Fibroblast of the aortic adventitia (primary cell): ENCODE results near the gene HYDIN. TPM values are rescaled to one million over a fixed set of nuclear protein-coding genes. Genes with fewer than 3 reads are reported as not detected.

Experiments used
- DNase-seq: peaks from one replicate; pipeline ENCODE4 v3.0.0-alpha.2; 2010; ENCODE audit warnings: low read depth
- H3K4me3 ChIP-seq: 2 replicates; pipeline ENCODE4 v1.5.1; 2011; ENCODE audit warnings: low read depth, mild to moderate bottlenecking, control low read depth, low read length, moderate library complexity
- total RNA-seq: library from RNA; depleted of rRNA; stranded (reverse); fragments of >200 nt; gene quantifications from 2 replicates; pipeline ENCODE4 v1.2.3, GENCODE V29; 2012; ENCODE audit warnings: low replicate concordance
- TF ChIP-seq, protein P1 (sequence below): IDR thresholded peaks from 2 replicates; pipeline ENCODE4 v1.5.1; 2011; ENCODE audit warnings: mild to moderate bottlenecking, low read length, control low read depth, inconsistent platforms; ENCODE audit not compliant: insufficient read depth

HYDIN gene
- total RNA-seq, 1 donor: 1.5 TPM

DNA sequence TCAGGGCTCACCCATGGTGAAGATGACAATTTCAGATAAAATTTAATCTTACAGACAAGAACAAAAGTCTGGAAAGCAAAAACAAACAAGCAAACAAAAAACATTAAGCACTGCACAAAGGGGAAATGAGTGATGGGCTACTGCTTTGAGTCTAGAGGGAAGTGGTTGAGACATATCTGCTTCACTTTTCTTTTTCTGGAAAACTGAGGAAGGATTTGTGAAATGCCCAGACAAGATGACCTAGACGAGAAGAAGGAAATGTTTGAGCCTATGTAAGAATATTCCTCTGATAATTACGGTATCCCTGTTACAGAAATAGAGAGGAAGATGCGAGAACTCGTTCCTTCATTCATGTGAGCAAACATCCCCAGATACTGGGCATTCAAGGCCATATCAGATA, 11.5 kb upstream of the HYDIN start:
- TF ChIP-seq, protein P1, sequence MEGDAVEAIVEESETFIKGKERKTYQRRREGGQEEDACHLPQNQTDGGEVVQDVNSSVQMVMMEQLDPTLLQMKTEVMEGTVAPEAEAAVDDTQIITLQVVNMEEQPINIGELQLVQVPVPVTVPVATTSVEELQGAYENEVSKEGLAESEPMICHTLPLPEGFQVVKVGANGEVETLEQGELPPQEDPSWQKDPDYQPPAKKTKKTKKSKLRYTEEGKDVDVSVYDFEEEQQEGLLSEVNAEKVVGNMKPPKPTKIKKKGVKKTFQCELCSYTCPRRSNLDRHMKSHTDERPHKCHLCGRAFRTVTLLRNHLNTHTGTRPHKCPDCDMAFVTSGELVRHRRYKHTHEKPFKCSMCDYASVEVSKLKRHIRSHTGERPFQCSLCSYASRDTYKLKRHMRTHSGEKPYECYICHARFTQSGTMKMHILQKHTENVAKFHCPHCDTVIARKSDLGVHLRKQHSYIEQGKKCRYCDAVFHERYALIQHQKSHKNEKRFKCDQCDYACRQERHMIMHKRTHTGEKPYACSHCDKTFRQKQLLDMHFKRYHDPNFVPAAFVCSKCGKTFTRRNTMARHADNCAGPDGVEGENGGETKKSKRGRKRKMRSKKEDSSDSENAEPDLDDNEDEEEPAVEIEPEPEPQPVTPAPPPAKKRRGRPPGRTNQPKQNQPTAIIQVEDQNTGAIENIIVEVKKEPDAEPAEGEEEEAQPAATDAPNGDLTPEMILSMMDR: no peak
- no peak overlapping the region for H3K4me3 ChIP-seq
- DNase-seq: no peak

DNA sequence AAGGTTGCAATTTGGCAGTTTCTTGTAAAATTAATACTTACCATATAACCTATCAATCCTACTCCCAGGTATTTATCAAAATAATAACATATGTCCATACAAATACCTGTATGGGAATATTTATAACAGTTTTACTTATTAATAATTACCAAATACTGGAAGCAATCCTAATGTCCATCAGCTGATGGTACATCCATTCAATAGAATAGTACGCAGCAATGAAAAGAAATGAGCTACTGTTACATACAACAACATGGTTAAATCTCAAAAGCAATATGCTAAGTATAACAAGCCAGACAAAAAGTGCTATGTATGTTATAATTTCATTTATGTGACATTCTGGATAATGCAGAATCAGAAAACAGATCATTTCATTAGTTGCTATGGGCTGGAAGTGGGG, 1.2 kb downstream of the HYDIN start:
- no peak overlapping the region for H3K4me3 ChIP-seq
- TF ChIP-seq, protein P1: no peak
- no peak for DNase-seq

DNA sequence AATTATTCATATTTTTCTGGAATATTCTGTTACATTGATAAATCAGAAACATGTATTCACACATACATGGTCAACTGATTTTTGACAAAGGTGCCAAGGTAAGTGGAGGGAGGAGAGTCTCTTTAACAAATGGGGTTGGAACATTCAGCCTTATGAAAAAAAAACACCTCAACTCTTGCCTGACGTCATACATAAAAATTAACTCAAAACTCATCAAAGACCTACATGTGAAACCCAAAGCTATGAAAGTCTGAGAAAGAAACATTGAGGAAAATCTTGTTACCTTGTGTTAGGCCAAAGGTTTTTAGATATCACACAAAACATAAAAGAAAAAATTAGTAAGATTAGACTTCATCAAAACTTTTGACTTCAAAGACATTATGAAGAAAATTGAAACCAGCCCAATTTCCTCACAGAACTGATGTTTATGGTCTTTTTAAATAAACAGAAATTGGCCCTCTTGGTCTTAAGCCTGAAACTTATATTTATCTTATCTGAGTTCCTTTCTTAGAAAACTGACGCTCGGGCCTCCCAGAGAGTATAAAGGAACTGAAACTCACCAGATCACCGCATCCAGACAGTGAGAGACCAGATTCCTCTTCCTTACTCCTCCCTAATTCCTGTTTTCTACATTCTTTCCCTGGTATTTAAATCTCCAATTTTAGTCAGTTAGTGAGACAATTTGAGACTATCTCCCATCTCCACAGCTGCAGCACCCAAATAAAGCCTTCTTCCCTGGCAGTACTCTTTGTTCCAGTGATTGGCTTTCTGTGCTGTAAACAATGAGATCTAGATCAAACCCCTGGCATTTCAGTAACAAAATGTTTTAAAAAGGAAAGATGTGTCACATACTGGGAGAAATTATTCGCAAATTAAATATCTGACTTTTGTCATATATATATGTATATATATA, 4.0 kb downstream of the HYDIN start:
- no peak overlapping the region for H3K4me3 ChIP-seq
- TF ChIP-seq, protein P1: no peak
- DNase-seq: no peak

DNA sequence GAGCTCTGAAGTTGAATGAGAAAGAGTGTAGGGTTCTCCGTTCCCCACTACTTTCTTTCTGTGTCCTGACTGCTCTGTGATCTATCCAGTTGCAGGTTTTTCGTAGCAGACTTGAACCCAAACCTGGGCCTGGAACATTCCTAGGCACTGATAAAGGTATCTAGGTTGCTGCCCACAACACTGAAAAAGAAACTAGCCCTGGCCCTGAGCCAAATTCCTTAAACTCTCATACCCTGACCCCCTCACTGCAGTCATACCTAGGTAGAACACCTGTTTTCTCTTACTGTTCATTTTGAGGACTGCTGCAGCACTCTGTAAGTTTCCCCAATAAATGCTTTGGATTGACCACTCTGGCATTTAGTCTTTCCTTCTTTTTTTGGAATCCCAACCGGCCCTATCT, 5.4 kb downstream of the HYDIN start:
- no peak for DNase-seq
- TF ChIP-seq, protein P1: no peak
- no peak overlapping the region for H3K4me3 ChIP-seq

DNA sequence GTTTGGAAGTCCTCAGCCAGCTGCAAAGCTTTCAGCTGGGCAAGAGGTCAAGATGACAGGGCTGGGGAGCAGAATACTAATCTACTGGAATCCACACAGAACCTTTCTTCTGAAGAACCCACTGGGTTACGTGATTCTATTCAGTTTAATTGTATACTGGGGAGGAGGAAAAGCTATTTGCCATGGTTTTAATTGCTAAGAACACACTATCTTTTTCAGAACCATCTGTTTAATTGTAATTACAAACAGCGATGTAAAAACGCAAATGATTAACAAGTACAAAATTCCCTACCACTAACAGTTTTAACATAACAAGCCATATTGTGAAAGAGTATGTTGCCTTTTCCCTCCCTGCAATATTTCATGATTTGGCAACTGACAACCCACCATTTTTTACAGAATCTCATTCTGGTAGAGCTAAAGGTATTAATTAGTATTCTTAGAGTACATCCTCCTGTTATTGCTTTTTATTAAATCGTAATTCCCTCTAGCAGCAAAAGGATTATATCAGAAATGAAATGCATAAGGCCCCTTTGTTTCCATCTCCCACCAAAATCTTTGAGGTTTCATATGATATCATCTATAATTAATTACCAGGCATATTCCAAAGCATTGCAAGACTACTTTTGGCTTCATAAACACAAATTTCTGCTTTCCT, 12.1 kb downstream of the HYDIN start:
- H3K4me3 ChIP-seq: no peak overlapping the region
- no peak for DNase-seq
- TF ChIP-seq, protein P1: no peak

DNA sequence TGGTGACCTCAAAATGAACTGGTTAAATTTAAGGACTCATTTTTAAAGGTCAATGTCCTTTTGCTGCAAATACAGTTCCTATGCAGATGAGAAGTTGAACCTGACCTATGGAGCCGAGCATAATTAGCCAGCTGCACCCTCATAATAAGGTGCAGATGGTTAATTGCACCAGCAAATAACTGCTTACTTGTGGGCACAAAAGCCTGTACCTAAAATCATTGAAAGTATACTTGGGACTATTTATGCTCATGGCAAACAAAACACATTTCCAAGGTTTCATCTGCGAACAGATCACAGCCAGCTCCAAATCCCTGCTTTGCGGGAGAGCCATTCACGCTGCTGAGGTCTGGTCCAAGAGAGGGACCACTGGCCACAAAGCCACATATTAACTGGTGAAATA, 13.0 kb downstream of the HYDIN start:
- no peak overlapping the region for H3K4me3 ChIP-seq
- DNase-seq: no peak
- TF ChIP-seq, protein P1: no peak
